ENCODE data around the gene BCAR3. TPM values are rescaled to one million over a fixed set of nuclear protein-coding genes. Genes with fewer than 3 reads are reported as not detected.

BCAR3 gene
- total RNA-seq, 1 donor from 2014 or later, result 9.2 TPM

GRCh38 chr1:93552741-93553455, 128.7 kb downstream of the BCAR3 start:
- no peak for TF ChIP-seq CTCF (IDR thresholded peaks at IDR 0.05; ENCODE audit: unreplicated experiment)
- DNase-seq (ENCODE audit: low spot score in 2 of 2, unreplicated experiment in 2 of 2), result no peak
- H3K4me1 Mint-ChIP-seq, result peaks cover 26% of the 10 kb centered on the region
- no peaks in the 10 kb centered on the region for H3K27me3 Mint-ChIP-seq (ENCODE audit: low read depth)
- peaks cover 25% of the 10 kb centered on the region for H3K36me3 Mint-ChIP-seq
- H3K9me3 Mint-ChIP-seq, result peaks cover 3% of the 10 kb centered on the region
- no peak overlapping the region for H3K4me3 Mint-ChIP-seq
- no peak overlapping the region for H3K27ac Mint-ChIP-seq

- no peak overlapping the region for H3K4me3 Mint-ChIP-seq
- no peak for DNase-seq (ENCODE audit: low spot score in 2 of 2, unreplicated experiment in 2 of 2)
- no peaks in the 10 kb centered on the region for H3K27me3 Mint-ChIP-seq (ENCODE audit: low read depth)
- no peak overlapping the region for H3K27ac Mint-ChIP-seq
- peaks cover 38% of the 10 kb centered on the region for H3K36me3 Mint-ChIP-seq
- no peaks in the 10 kb centered on the region for H3K9me3 Mint-ChIP-seq
- H3K4me1 Mint-ChIP-seq, result peaks cover 28% of the 10 kb centered on the region
- no peak for TF ChIP-seq CTCF (IDR thresholded peaks at IDR 0.05; ENCODE audit: unreplicated experiment)
Observed at GRCh38 chr1:93549811-93550210, 131.8 kb downstream of the BCAR3 start.

- TF ChIP-seq CTCF (IDR thresholded peaks at IDR 0.05; ENCODE audit: unreplicated experiment), result no peak
- Mint-ChIP-seq H3K9me3 (no peaks in the 10 kb centered on the region), H3K36me3 (peaks cover 39% of the 10 kb centered on the region), H3K4me1 (peaks cover 24% of the 10 kb centered on the region), H3K27ac (no peak overlapping the region), H3K4me3 (no peak overlapping the region), H3K27me3 (ENCODE audit: low read depth) (no peaks in the 10 kb centered on the region)
- no peak for DNase-seq (ENCODE audit: low spot score in 2 of 2, unreplicated experiment in 2 of 2)
Observed at GRCh38 chr1:93549131-93549530, 132.5 kb downstream of the BCAR3 start.

GRCh38 chr1:93546162-93546863, 135.3 kb downstream of the BCAR3 start:
- Mint-ChIP-seq H3K4me3 (no peak overlapping the region), H3K4me1 (peaks cover 3% of the 10 kb centered on the region), H3K36me3 (peaks cover 36% of the 10 kb centered on the region), H3K9me3 (no peaks in the 10 kb centered on the region), H3K27me3 (ENCODE audit: low read depth) (no peaks in the 10 kb centered on the region), H3K27ac (no peak overlapping the region)
- no peak for DNase-seq (ENCODE audit: low spot score in 2 of 2, unreplicated experiment in 2 of 2)
- TF ChIP-seq CTCF (IDR thresholded peaks at IDR 0.05; ENCODE audit: unreplicated experiment), result no peak

- no peak for DNase-seq (ENCODE audit: low spot score in 2 of 2, unreplicated experiment in 2 of 2)
- Mint-ChIP-seq H3K27ac (no peak overlapping the region), H3K4me1 (peaks cover 4% of the 10 kb centered on the region), H3K9me3 (no peaks in the 10 kb centered on the region), H3K36me3 (peaks cover 23% of the 10 kb centered on the region), H3K27me3 (ENCODE audit: low read depth) (no peaks in the 10 kb centered on the region), H3K4me3 (no peak overlapping the region)
- no peak for TF ChIP-seq CTCF (IDR thresholded peaks at IDR 0.05; ENCODE audit: unreplicated experiment)
Observed at GRCh38 chr1:93542398-93542797, 139.2 kb downstream of the BCAR3 start.
